DND-41 (cell line): Measurements from ENCODE around the gene ARHGAP15.

Experiments used
- EZH2 ChIP-seq: IDR thresholded peaks from 3 replicates; pipeline ENCODE4 v1.6.1; 2012; ENCODE audit warnings: borderline replicate concordance, low read depth, mild to moderate bottlenecking, moderate library complexity, low read length, inconsistent platforms; ENCODE audit not compliant: severe bottlenecking
- TF ChIP-seq, protein P1 (sequence below): IDR thresholded peaks from 2 replicates; pipeline ENCODE4 v1.5.1; 2012; ENCODE audit warnings: borderline replicate concordance, low read length, moderate library complexity, mild to moderate bottlenecking; ENCODE audit not compliant: poor library complexity, severe bottlenecking; ENCODE audit errors: extremely low read depth

DNA sequence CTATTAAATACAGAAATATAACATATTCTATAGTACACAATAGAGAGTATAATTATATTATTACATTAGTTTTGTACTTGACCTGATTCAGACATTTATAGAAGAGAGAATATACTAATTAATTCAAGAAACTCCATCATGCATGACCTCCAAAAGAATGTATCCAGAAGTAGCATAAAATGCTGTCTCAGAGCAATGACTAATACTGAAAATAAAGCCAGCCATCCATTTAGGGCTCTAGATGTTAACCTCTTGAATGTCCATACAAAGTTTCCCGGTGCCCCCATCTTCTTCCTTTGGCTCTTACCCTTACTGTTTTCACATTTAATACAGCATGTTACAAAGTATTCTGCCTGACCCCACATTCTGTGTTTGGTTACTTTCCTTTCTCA lies 102.0 kb downstream of the ARHGAP15 start:
- TF ChIP-seq, protein P1, sequence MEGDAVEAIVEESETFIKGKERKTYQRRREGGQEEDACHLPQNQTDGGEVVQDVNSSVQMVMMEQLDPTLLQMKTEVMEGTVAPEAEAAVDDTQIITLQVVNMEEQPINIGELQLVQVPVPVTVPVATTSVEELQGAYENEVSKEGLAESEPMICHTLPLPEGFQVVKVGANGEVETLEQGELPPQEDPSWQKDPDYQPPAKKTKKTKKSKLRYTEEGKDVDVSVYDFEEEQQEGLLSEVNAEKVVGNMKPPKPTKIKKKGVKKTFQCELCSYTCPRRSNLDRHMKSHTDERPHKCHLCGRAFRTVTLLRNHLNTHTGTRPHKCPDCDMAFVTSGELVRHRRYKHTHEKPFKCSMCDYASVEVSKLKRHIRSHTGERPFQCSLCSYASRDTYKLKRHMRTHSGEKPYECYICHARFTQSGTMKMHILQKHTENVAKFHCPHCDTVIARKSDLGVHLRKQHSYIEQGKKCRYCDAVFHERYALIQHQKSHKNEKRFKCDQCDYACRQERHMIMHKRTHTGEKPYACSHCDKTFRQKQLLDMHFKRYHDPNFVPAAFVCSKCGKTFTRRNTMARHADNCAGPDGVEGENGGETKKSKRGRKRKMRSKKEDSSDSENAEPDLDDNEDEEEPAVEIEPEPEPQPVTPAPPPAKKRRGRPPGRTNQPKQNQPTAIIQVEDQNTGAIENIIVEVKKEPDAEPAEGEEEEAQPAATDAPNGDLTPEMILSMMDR: no peak
- TF ChIP-seq EZH2: no peak
